Right cardiac atrium (tissue), 5 donors: ENCODE results near the gene RAD51D. TPM values are rescaled to one million over a fixed set of nuclear protein-coding genes. Genes with fewer than 3 reads are reported as not detected.

Experiments used
- ATAC-seq, 2 donors: fragments of 200-7000 bp; cut with Tn5 transposase; one replicate each; pipeline versions ENCODE4 v1.8.0 to v1.9.1; 2020; ENCODE audit warnings: moderate library complexity in 2 of 2, mild to moderate bottlenecking in 1 of 2
- DNase-seq, 3 donors: peaks; one replicate each; pipeline ENCODE4 v3.0.0-alpha.2; 2020
- H3K27ac ChIP-seq: one replicate; pipeline ENCODE4 v1.5.1; 2013; ENCODE audit warnings: mild to moderate bottlenecking, low read length, control low read depth, moderate library complexity
- H3K27me3 ChIP-seq: one replicate; pipeline ENCODE4 v1.6.1; 2013; ENCODE audit not compliant: control insufficient read depth, insufficient read depth
- H3K4me1 ChIP-seq: one replicate; pipeline ENCODE4 v1.6.1; 2013; ENCODE audit warnings: low read length; ENCODE audit not compliant: control insufficient read depth, insufficient read depth
- H3K4me3 ChIP-seq: one replicate; pipeline ENCODE4 v1.5.1; 2013; ENCODE audit warnings: low read length, control low read depth
- H3K9me3 ChIP-seq: one replicate; pipeline ENCODE4 v1.6.1; 2013; ENCODE audit warnings: low read length; ENCODE audit not compliant: control insufficient read depth
- WGBS: extraction: QIAGEN DNeasy Blood & Tissue Kit; methylation state at CpG from one replicate; pipeline ENCODE4 v1.1.7; 2013; 5-methylcytosine and 5-hydroxymethylcytosine counted together
- intact Hi-C, 4 donors: fragments of 100-400 bp; cut with DNase I; formaldehyde crosslinking; loops; one replicate each; pipeline versions ENCODE4 v1.11.0 to v1.14.0; 2022 to 2023
- polyA plus RNA-seq: library from polyadenylated mRNA; stranded (reverse); fragments of 200-250 nt; gene quantifications from one replicate; pipeline ENCODE4 v1.2.3, GENCODE V29; 2013
- total RNA-seq, 4 donors: library from RNA; stranded (reverse); fragmentation: NEBNext Ultra II Directional; extraction: Animal tissue kit (Norgen Biotek cat#: 25700); gene quantifications; one replicate each; pipeline ENCODE4 v1.2.1, GENCODE V29; 2021
- donor health status: healthy with polysubstance abuse.
- donor health status: DM: no; HTN: yes; CAD: no.
- donor health status: DM: no; HTN: no; CAD: no.
- donor health status: DM: no; HTN: yes; CAD: no; lungs with severe emphysema.
- donor health status: DM: yes; HTN: yes; CAD: no.

The RAD51D gene
- total and polyA plus RNA-seq, 5 donors, result 3.4 to 7.1 (median 5.9) TPM

DNA sequence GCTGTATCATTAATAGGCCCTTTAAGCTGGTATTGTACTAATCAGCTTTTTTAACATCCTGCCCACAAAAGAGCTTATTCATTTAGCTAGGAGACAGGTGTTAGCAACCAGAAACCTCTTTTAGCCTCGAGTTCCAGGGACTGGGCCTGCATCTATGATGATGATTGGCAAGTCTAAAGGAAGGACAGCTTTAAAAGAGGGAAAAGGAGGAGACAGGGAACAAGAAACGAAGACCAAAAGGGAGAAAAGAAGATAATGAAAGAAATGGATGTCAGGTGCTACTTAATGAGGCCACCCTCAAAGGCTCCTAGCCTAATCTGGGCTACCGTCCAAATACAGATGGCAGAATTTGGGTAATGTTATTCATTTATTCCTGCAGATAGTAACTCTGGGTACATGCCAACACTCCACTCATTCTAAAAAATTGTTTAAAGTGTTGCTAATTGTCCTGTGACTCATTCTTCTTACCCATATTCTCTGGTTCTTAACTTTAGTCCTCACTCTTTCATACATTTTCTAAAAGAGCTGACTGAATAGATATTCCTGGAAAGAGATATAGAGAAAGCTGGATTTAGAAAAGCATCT is 37.5 kb downstream of the RAD51D start:
- DNase-seq, result no peak
- H3K4me3 ChIP-seq, result no peak overlapping the region
- H3K4me1 ChIP-seq, result no peaks in the 10 kb centered on the region
- WGBS, result 52% methylated on average over 3 of the region's 3 CpGs
- H3K27ac ChIP-seq, result no peak overlapping the region
- H3K27me3 ChIP-seq, result no peaks in the 10 kb centered on the region
- intact Hi-C loops, result loop anchor here in 1 of 4 donors (10.0 kb wide), 1 partner anchor 87 kb away; no protein-coding TSS in a partner anchor
- no peak for ATAC-seq
- H3K9me3 ChIP-seq, result no peaks in the 10 kb centered on the region

DNA sequence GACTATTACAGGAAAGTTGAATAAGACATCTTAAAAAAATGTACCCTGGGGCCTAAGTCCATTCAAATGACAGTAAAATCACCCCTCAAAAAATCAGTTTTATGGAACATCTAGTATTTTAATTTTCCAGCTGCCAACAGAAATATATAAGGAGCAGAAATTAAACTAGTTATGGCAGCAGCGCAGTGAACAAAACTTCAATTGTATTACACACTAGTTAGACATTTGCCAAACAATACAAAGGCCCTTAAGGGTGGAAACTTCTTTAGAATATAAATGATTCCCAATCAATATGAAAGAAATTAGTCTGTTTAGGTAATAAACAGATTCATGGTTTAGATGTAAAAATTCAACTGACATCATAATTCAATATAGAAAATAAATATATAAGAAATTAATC is 38.0 kb downstream of the RAD51D start:
- no peaks in the 10 kb centered on the region for H3K4me1 ChIP-seq
- H3K4me3 ChIP-seq, result no peak overlapping the region
- DNase-seq (no peak), ATAC-seq (no peak)
- no peaks in the 10 kb centered on the region for H3K9me3 ChIP-seq
- intact Hi-C loops, result loop anchor here in 1 of 4 donors (10.0 kb wide), 1 partner anchor 87 kb away; no protein-coding TSS in a partner anchor
- no peaks in the 10 kb centered on the region for H3K27me3 ChIP-seq
- 86% methylated on average over 1 of the region's 1 CpG for WGBS
- no peak overlapping the region for H3K27ac ChIP-seq

GRCh38 chr17:35080536-35080935 is 39.1 kb downstream of the RAD51D start:
- no peak overlapping the region for H3K27ac ChIP-seq
- H3K27me3 ChIP-seq, result no peaks in the 10 kb centered on the region
- intact Hi-C loops, result loop anchor here in 1 of 4 donors (10.0 kb wide), 1 partner anchor 86 kb away; no protein-coding TSS in a partner anchor
- no peaks in the 10 kb centered on the region for H3K9me3 ChIP-seq
- no peaks in the 10 kb centered on the region for H3K4me1 ChIP-seq
- ATAC-seq (no peak), DNase-seq (no peak)
- H3K4me3 ChIP-seq, result no peak overlapping the region
- WGBS, result 59% methylated on average over 1 of the region's 1 CpG

- no peaks in the 10 kb centered on the region for H3K27me3 ChIP-seq
- no peak for DNase-seq
- ATAC-seq, result no peak
- H3K27ac ChIP-seq, result no peak overlapping the region
- no peaks in the 10 kb centered on the region for H3K4me1 ChIP-seq
- H3K9me3 ChIP-seq, result no peaks in the 10 kb centered on the region
- intact Hi-C loops, result loop anchor here in 1 of 4 donors (10.0 kb wide), 1 partner anchor 85 kb away; no protein-coding TSS in a partner anchor
- WGBS, result 99% methylated on average over 1 of the region's 1 CpG
- H3K4me3 ChIP-seq, result no peak overlapping the region
These were observed 39.9 kb downstream of the RAD51D start for GRCh38 chr17:35079547-35080423.

- 90% methylated on average over 1 of the region's 1 CpG for WGBS
- Histone ChIP-seq H3K9me3 (no peaks in the 10 kb centered on the region), H3K27ac (no peak overlapping the region), H3K4me1 (no peaks in the 10 kb centered on the region), H3K27me3 (no peaks in the 10 kb centered on the region), H3K4me3 (no peak overlapping the region)
- intact Hi-C loops, result no loop called here
- ATAC-seq, result no peak
- DNase-seq, result no peak
These were observed 42.8 kb downstream of the RAD51D start for GRCh38 chr17:35076874-35077273.

- H3K4me3 ChIP-seq, result no peak overlapping the region
- no peaks in the 10 kb centered on the region for H3K27me3 ChIP-seq
- H3K9me3 ChIP-seq, result no peaks in the 10 kb centered on the region
- DNase-seq (no peak), ATAC-seq (no peak)
- H3K4me1 ChIP-seq, result no peaks in the 10 kb centered on the region
- WGBS, result 77% methylated on average over 2 of the region's 2 CpGs
- H3K27ac ChIP-seq, result no peak overlapping the region
- intact Hi-C loops, result no loop called here
These were observed 44.7 kb downstream of the RAD51D start for GRCh38 chr17:35074711-35075707.

- no peak for DNase-seq
- 86% methylated on average over 5 of the region's 5 CpGs for WGBS
- H3K27me3 ChIP-seq, result no peaks in the 10 kb centered on the region
- no peaks in the 10 kb centered on the region for H3K4me1 ChIP-seq
- no peak overlapping the region for H3K4me3 ChIP-seq
- ATAC-seq, result no peak
- H3K27ac ChIP-seq, result no peak overlapping the region
- intact Hi-C loops, result no loop called here
- no peaks in the 10 kb centered on the region for H3K9me3 ChIP-seq
These were observed 45.6 kb downstream of the RAD51D start for GRCh38 chr17:35073991-35074627.

DNA sequence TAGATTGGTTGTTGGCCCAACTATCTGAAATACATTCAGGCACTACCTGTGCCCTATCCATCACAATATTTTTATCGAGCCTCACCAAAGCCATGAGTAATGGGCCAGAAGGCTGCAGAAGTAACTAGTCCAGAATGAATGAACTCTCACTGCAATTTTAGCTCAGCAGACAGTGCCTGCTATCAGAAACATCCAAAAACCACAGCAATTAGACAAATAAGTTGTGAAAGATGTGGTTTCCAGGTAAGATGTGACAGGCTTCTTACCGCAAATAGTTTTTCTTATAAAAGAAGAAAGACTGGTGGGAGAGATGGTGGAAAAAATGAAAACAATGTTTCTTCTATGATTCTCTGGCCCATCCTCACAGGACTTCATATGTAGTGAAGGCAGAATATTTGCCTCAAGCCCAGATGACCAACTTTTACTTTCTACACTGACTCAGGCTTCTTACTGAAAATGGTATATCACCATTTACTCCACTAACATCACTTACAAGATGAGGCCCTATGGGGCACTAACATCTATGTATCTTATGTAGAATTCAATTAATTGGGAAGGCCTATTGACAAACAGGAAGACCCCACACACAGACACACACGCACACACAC is 46.4 kb downstream of the RAD51D start:
- Histone ChIP-seq H3K9me3 (no peaks in the 10 kb centered on the region), H3K4me1 (peaks cover 1% of the 10 kb centered on the region), H3K4me3 (no peak overlapping the region), H3K27ac (no peak overlapping the region), H3K27me3 (no peaks in the 10 kb centered on the region)
- WGBS, result 93% methylated on average over 3 of the region's 3 CpGs
- ATAC-seq (no peak), DNase-seq (no peak)
- intact Hi-C loops, result no loop called here

GRCh38 chr17:35069311-35069710 is 50.3 kb downstream of the RAD51D start:
- WGBS, result 71% methylated on average over 2 of the region's 2 CpGs
- no peak overlapping the region for H3K27ac ChIP-seq
- ATAC-seq (no peak), DNase-seq (no peak)
- H3K9me3 ChIP-seq, result no peaks in the 10 kb centered on the region
- no peaks in the 10 kb centered on the region for H3K27me3 ChIP-seq
- intact Hi-C loops, result loop anchor here in 1 of 4 donors (10.0 kb wide), 1 partner anchor 65 kb away; no protein-coding TSS in a partner anchor
- peaks cover 2% of the 10 kb centered on the region for H3K4me1 ChIP-seq
- H3K4me3 ChIP-seq, result no peak overlapping the region

DNA sequence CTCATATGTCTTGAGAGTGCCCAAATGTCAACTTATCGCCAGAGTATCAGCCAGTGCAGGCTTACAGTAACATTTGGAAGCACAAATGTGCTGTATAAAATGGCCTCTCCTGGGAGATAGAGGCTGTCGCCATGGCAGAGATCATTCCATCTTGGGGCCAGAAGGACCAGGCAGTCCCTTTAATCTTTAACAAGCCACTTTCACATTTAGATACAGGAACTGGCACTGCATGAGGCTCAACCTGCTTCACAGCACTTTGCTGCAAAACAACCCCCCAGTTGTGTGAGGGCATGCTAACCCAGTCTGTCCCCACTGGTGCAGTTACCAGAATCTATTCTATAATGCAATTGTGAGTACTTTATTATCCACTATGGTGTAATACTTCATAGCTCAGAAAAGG is 51.4 kb downstream of the RAD51D start:
- Histone ChIP-seq H3K9me3 (no peaks in the 10 kb centered on the region), H3K4me3 (no peak overlapping the region), H3K27ac (no peak overlapping the region), H3K27me3 (no peaks in the 10 kb centered on the region), H3K4me1 (peaks cover 2% of the 10 kb centered on the region)
- no peak for DNase-seq
- no peak for ATAC-seq
- intact Hi-C loops, result loop anchor here in 1 of 4 donors (10.0 kb wide), 1 partner anchor 63 kb away; no protein-coding TSS in a partner anchor
- WGBS, result 96% methylated on average over 2 of the region's 2 CpGs
